Subcutaneous adipose tissue (tissue), 4 donors: ENCODE data around the gene C1QTNF1. TPM values are rescaled to one million over a fixed set of nuclear protein-coding genes. Genes with fewer than 3 reads are reported as not detected.

Experiments
- total RNA-seq, 4 donors: library from RNA; depleted of rRNA; stranded (reverse); fragments of >200 nt; gene quantifications; one replicate each; pipeline ENCODE4 v1.1.0, GENCODE V29; 2016
- TF ChIP-seq, protein P1 (sequence below): fragments of 450-650 bp; IDR thresholded peaks from one replicate; pipeline ENCODE4 v1.5.1; 2016; ENCODE audit warnings: low read depth, mild to moderate bottlenecking, control low read depth, antibody characterized with exemption, moderate library complexity

The C1QTNF1 gene
- total RNA-seq, 4 donors from 2014 or later = 198 to 469 (median 294) TPM

DNA sequence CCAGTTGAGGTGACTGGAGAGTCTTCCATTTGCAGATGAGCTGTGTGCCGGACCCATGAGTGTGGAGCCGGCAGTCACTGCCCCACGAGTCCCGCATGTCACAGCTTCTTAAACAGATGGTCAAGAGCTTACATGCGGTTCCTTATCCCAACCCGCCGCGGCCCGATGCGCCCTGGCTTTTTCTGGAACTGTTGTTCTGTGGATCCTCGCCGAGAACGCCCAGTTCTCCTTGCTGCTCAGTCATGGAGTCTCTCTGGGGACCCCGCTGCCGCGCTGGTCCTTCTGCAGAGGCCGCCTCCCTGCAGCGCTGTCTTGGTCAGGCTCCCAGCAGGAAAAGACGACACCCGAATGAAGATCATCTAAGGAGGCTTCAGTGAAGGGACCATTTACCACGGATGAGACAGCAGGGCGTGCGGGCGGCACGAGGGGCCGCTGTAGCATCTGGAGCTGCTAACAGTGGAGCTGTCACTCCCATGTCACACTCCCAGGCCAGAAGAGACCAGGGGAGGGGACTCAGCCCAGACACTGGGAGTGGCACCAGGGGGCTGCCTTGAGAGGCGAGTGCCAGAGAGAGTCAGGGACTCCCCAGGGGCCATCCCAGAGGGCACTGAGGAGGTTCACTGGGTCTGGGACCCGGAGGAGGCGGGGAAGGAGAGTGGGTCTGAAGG lies 33.5 kb upstream of the C1QTNF1 start:
- TF ChIP-seq, protein P1, sequence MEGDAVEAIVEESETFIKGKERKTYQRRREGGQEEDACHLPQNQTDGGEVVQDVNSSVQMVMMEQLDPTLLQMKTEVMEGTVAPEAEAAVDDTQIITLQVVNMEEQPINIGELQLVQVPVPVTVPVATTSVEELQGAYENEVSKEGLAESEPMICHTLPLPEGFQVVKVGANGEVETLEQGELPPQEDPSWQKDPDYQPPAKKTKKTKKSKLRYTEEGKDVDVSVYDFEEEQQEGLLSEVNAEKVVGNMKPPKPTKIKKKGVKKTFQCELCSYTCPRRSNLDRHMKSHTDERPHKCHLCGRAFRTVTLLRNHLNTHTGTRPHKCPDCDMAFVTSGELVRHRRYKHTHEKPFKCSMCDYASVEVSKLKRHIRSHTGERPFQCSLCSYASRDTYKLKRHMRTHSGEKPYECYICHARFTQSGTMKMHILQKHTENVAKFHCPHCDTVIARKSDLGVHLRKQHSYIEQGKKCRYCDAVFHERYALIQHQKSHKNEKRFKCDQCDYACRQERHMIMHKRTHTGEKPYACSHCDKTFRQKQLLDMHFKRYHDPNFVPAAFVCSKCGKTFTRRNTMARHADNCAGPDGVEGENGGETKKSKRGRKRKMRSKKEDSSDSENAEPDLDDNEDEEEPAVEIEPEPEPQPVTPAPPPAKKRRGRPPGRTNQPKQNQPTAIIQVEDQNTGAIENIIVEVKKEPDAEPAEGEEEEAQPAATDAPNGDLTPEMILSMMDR = no peak

DNA sequence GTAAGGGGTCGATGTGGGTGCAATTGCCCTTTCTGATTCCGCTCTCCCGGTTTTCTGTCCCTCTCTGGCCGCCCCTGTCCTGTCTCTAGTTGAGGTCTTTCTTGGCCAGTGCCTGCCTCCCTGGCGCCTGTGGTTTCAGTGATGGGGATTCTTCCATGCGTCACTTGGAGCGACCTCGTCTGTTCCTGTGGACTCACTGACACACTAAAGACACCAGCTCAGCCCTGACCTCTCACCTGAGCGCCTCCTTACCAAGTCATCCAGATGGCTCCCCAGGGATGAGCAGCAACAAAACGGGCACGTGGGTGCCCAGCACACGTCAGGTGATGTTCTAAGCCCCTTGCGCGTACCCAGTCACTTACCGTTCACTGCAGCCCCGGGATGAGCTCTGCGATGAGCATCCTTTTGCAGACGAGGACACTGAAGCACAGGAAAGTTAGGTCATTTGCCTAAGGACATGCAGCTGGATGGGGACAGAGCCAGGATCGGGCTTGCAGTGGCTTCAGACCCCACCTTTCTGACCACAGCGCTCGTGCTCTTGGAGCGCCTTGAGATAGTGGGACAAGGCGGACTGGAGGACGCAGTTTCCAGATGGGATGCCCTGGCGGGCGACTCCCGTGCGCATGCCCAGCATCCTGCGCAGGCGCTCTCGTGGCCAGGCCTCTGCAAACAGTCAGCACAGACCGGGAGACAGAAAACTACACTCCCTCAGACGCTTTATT lies 32.8 kb upstream of the C1QTNF1 start:
- TF ChIP-seq, protein P1 = no peak

DNA sequence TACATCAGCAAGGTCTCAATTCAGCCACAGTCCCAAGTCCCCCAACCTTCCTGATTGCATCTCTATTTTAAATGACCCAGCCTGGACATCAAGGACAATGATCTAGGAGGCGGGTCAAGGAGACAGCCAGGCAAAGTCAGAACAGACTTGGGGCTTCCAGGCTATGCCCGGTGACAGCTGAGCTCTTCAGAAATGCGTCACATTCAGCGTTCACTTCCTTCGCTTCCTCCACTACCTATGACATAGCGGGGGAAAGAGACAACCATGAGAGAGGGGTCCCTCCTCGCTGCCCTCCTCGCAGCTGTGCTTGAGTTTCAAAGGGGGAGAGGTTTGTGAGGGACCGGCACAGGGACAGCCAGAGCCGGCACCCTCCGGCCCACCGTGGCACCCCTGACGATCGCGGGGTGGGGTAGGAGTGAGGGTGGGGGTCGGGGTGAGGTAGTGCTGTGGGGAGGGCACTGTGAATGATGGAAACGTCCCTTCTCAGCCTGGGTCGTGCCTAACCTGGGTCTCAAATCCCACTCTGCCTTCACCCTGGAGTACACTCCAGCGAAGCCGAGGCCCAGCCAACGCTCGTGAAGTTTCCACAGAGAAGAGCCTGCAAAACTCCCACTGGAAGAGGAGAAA lies 31.9 kb upstream of the C1QTNF1 start:
- TF ChIP-seq, protein P1 = no peak

DNA sequence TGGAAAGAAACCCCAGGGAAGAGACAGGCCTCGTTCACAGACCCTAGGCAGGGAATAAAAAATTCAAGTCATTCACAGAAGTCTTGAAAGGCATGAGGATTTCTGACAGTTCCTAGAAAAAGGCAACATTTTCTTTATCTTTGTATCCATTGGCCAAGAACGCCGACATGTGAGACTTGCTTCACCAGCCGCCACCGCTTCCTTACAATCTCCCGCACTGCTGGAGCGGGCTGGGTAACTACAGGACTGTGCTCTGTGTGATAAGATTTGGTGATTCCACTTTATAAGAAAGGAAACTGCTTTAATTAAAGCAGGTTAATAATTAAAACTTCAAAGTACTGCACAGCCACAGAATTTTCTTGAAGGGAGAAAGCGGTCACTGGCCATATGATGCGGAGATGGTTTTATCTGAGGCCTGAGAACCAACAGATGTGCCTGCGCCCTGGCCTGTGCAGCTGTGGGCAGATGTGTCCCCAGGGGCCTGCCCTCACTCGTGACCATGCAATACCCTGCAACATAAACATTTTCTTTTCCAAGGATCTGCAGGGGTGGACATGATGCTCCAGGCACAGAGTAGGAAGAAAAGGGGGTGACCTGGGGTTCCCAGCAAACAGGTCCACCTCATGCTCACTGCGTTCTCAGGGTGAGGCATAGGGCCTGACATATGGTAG lies 31.3 kb upstream of the C1QTNF1 start:
- TF ChIP-seq, protein P1 = no peak

DNA sequence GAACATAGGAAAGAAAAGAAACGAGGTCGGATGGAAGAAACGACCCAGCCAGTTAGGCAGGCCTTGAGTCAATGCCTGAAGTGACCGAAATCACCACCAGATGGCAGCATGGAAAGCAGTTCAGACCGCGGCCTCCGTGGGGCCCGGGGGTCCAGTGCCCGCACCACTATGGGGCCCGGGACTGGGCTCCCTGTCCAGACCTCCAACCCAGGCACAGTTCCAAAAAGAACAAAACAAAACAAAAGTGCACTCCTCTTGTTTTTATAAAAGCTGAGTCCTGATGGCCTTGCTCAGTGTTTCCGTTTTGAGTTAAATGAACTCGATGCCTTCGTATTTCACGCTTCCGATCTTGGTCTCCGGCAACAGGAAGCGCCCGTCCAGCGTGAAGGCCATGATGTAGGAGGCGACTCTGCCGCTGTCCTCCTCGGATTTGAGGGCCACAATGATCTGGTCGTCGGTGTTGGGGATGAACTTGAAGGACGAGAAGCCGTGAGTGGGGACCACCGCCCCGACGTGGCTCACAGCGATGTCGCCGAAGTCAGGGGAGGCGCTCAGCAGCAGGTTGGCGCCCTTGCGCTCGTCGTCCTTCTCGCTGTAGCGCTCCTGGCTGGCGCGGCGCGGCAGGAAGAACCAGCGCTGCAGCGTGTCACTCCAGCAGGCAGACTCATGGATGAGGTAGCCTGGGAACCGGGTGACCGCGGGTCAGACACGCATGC lies 30.6 kb upstream of the C1QTNF1 start:
- TF ChIP-seq, protein P1 = no peak

DNA sequence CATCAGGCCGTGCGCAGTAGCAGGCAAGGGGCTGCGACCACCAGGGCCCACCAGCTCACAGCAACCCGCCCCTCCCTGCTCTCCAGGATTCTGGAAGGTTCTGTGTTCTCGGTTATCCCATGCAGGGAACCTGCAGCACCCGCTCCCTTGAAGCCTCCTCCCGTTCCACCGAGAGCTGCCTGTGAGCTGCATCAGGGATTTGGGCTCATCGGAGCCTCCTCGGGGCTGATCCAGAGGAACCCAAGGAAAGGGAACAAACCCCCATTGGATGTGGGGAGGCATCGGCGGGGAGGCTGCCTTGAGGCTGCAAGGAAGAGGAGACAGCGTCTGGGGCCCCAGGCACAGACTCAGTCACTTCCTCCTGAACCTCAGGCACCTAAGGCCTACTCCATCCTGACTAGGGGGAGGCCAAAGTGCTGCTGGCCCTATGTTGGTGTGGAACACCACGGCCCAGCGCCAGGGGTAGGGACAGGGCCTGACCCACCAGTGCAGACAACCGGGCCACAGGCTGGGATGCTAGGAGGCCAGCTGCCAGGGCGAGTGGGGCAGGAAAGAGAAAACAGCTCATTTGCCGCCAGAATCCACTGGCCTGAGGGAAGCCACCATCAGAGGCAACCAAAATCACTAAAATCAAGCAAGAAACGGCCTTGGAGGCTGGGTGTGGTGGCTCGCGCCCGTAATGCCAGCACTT lies 29.8 kb upstream of the C1QTNF1 start:
- TF ChIP-seq, protein P1 = no peak
